Caco-2 (cell line): ENCODE results near the gene CD40. TPM values are rescaled to one million over a fixed set of nuclear protein-coding genes. Genes with fewer than 3 reads are reported as not detected.

Source experiments
- BruUV-seq: library from RNA; stranded (reverse); fragments of 400-500 nt; replicated peaks from 2 replicates; lab custom pipeline; 2021; lab: Mats Ljungman, UMichigan
- CTCF ChIA-PET: fragments of 300-600 bp; sonication (Branson Sonifier 250); formaldehyde crosslinking; loops from one replicate; lab custom pipeline; 2022; ENCODE audit warnings: antibody characterized with exemption; lab: Charles Lee
- POLR2A ChIA-PET: fragments of 300-600 bp; sonication (Branson Sonifier 250); formaldehyde crosslinking; loops from one replicate; lab custom pipeline; 2022; ENCODE audit warnings: antibody characterized with exemption; lab: Charles Lee
- DNase-seq, 2 experiments: peaks; one replicate each; pipeline versions ENCODE4 v3.0.0 to v3.0.0-alpha.2; 2020 to 2022
- H3K27me3 ChIP-seq: replicated peaks from 2 replicates; pipeline ENCODE4 v1.6.0; 2011; ENCODE audit warnings: low read length; ENCODE audit not compliant: control insufficient read depth, insufficient read depth
- H3K36me3 ChIP-seq: 2 replicates; pipeline ENCODE4 v1.5.1; 2011; ENCODE audit warnings: low read length; ENCODE audit not compliant: control insufficient read depth, insufficient read depth
- H3K4me1 ChIP-seq: fragments of 250-450 bp; sonication (Bioruptor Pico); 2 replicates; pipeline ENCODE4 v1.5.1; 2020; ENCODE audit warnings: mild to moderate bottlenecking
- H3K4me3 ChIP-seq: 2 replicates; pipeline ENCODE4 v1.5.1; 2011; ENCODE audit warnings: low read depth, mild to moderate bottlenecking, control low read depth, low read length
- H3K9me3 ChIP-seq: fragments of 250-450 bp; sonication (Bioruptor Pico); 2 replicates; pipeline ENCODE4 v1.5.1; 2020; ENCODE audit warnings: mild to moderate bottlenecking, moderate library complexity
- H3K27ac Mint-ChIP-seq: one replicate; pipeline ENCODE4 v1.8.0; 2022; ENCODE audit warnings: mixed read lengths; ENCODE audit not compliant: unreplicated experiment
- H3K27me3 Mint-ChIP-seq: one replicate; pipeline ENCODE4 v1.8.0; 2022; ENCODE audit warnings: mixed read lengths; ENCODE audit not compliant: insufficient read depth, unreplicated experiment
- H3K36me3 Mint-ChIP-seq: one replicate; pipeline ENCODE4 v1.8.0; 2022; ENCODE audit warnings: mild to moderate bottlenecking, mixed read lengths; ENCODE audit not compliant: insufficient read depth, unreplicated experiment
- H3K4me1 Mint-ChIP-seq: one replicate; pipeline ENCODE4 v1.8.0; 2022; ENCODE audit warnings: low read depth, mixed read lengths; ENCODE audit not compliant: unreplicated experiment
- H3K4me3 Mint-ChIP-seq: one replicate; pipeline ENCODE4 v1.8.0; 2022; ENCODE audit warnings: mild to moderate bottlenecking, moderate library complexity, mixed read lengths; ENCODE audit not compliant: unreplicated experiment
- H3K9me3 Mint-ChIP-seq: one replicate; pipeline ENCODE4 v1.8.0; 2022; ENCODE audit warnings: mixed read lengths; ENCODE audit not compliant: unreplicated experiment
- CTCF ChIP-seq, 2 experiments: fragments of 200-600 bp in 1 of 2; IDR thresholded peaks; 1 replicate in 1 of 2; 2 replicates in 1 of 2; pipeline versions ENCODE4 v1.5.1 to v1.8.0; 2011 to 2022; ENCODE audit warnings: antibody characterized with exemption in 1 of 2, control low read depth in 1 of 2, inconsistent platforms in 1 of 2, low read depth in 1 of 2, low read length in 1 of 2, mild to moderate bottlenecking in 1 of 2, moderate library complexity in 1 of 2; ENCODE audit not compliant: insufficient read depth in 1 of 2, severe bottlenecking in 1 of 2, unreplicated experiment in 1 of 2
- intact Hi-C: fragments of 100-400 bp; cut with micrococcal nuclease; formaldehyde crosslinking; loops from one replicate; pipeline ENCODE4 v1.10.0; 2022; ENCODE audit not compliant: unreplicated experiment
- total RNA-seq: library from RNA; stranded (reverse); gene quantifications from 2 replicates; pipeline ENCODE4 v1.2.3, GENCODE V29; 2022

Gene CD40
- total RNA-seq, 1 experiment from 2014 or later: not detected

- no peak overlapping the region for H3K4me3 ChIP-seq
- POLR2A ChIA-PET: no interaction called here
Observed at GRCh38 chr20:46119028-46119546, 973 bp downstream of the CD40 start.

DNA sequence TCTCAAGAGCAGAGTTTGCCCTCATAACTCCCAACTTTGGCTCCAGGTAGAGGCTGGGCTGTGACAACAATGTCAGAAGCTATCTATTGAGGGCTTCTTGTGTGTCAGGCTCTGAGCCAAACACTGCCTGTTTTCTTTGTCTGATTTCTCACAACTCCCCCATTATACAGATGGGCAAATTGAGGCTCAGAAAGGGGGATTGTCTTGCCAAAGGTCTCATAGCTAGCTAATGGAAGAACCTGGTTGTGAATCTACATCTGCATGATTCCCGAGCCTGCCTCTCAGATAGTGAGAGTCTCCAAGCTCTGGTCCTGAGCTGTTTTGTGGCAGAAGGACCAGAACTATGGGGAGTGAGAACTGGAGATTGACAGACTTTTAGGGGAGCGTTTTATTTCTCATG, 1.4 kb downstream of the CD40 start:
- POLR2A ChIA-PET: no interaction called here
- Mint-ChIP-seq H3K27me3 (peaks cover 33% of the 10 kb centered on the region), H3K9me3 (no peaks in the 10 kb centered on the region), H3K4me3 (no peak overlapping the region), H3K27ac (no peak overlapping the region), H3K4me1 (no peaks in the 10 kb centered on the region), H3K36me3 (no peaks in the 10 kb centered on the region)
- H3K9me3 ChIP-seq: 0 out of 2 replicates have a peak, but pooled peaks cover 3% of the 10 kb centered on the region
- no TSS peak for BruUV-seq
- H3K36me3 ChIP-seq: no peaks in the 10 kb centered on the region
- no peak overlapping the region for H3K4me3 ChIP-seq
- intact Hi-C loops: no loop called here
- CTCF ChIA-PET: interaction anchor here (0.8 to 2.0 kb wide), 2 partner anchors 9 to 10 kb away, joined by 3 to 6 read pairs; no protein-coding TSS in a partner anchor
- H3K4me1 ChIP-seq: no peaks in the 10 kb centered on the region
- H3K27me3 ChIP-seq: no peaks in the 10 kb centered on the region; the same call in 1 of the 2 replicates
- TF ChIP-seq CTCF (IDR thresholded peaks at IDR 0.05; ENCODE audit: insufficient read depth in 1 of 2, low read depth in 1 of 2, low read length in 1 of 2, severe bottlenecking in 1 of 2, unreplicated experiment in 1 of 2): no peak
- DNase-seq: peak in 1 of 2 experiments; percentile 11

More at GRCh38 chr20:46119028-46119546, 973 bp downstream of the CD40 start:
- DNase-seq: peak in 1 of 2 experiments; percentile 36
- Mint-ChIP-seq H3K4me1 (no peaks in the 10 kb centered on the region), H3K4me3 (no peak overlapping the region), H3K9me3 (no peaks in the 10 kb centered on the region), H3K27ac (no peak overlapping the region), H3K27me3 (peaks cover 33% of the 10 kb centered on the region), H3K36me3 (no peaks in the 10 kb centered on the region)
- H3K36me3 ChIP-seq: no peaks in the 10 kb centered on the region
- intact Hi-C loops: no loop called here
- H3K4me1 ChIP-seq: no peaks in the 10 kb centered on the region
- BruUV-seq: no TSS peak
- 0 out of 2 replicates have a peak, but pooled peaks cover 3% of the 10 kb centered on the region for H3K9me3 ChIP-seq
- H3K27me3 ChIP-seq: no peaks in the 10 kb centered on the region; the same call in 1 of the 2 replicates
- CTCF ChIA-PET: interaction anchor here (0.6 to 2.0 kb wide), 3 partner anchors 9 to 188 kb away, joined by 3 to 6 read pairs (median 3); no protein-coding TSS in a partner anchor
- no peak for TF ChIP-seq CTCF (IDR thresholded peaks at IDR 0.05; ENCODE audit: insufficient read depth in 1 of 2, low read depth in 1 of 2, low read length in 1 of 2, severe bottlenecking in 1 of 2, unreplicated experiment in 1 of 2)

GRCh38 chr20:46120136-46120535, 2.0 kb downstream of the CD40 start:
- Mint-ChIP-seq H3K27me3 (peaks cover 30% of the 10 kb centered on the region), H3K27ac (no peak overlapping the region), H3K36me3 (no peaks in the 10 kb centered on the region), H3K9me3 (no peaks in the 10 kb centered on the region), H3K4me1 (no peaks in the 10 kb centered on the region), H3K4me3 (no peak overlapping the region)
- no peaks in the 10 kb centered on the region for H3K36me3 ChIP-seq
- no TSS peak for BruUV-seq
- 0 out of 2 replicates have a peak, but pooled peaks cover 3% of the 10 kb centered on the region for H3K9me3 ChIP-seq
- ChIA-PET POLR2A (no interaction called here), CTCF (interaction anchor here (2.0 kb wide), 1 partner anchor 8 kb away, joined by 6 read pairs; no protein-coding TSS in a partner anchor)
- H3K4me1 ChIP-seq: no peaks in the 10 kb centered on the region
- intact Hi-C loops: no loop called here
- H3K27me3 ChIP-seq: no peaks in the 10 kb centered on the region; the same call in 1 of the 2 replicates
- no peak for DNase-seq
- TF ChIP-seq CTCF (IDR thresholded peaks at IDR 0.05; ENCODE audit: insufficient read depth in 1 of 2, low read depth in 1 of 2, low read length in 1 of 2, severe bottlenecking in 1 of 2, unreplicated experiment in 1 of 2): no peak
- no peak overlapping the region for H3K4me3 ChIP-seq
